Dendritic cell treated with granulocyte-macrophage colony-stimulating factor and Interleukin-4, amounts not matched to agents 40 ng/mL and 50 ng/mL, for 4 days (primary cell): ENCODE data around the gene C16orf74.
A peak's percentile ranks its signal among the peaks of the same experiment; 100 is the strongest.

Source experiments
- H3K27ac Mint-ChIP-seq: one replicate; pipeline ENCODE4 v1.8.0; 2022; ENCODE audit warnings: mild to moderate bottlenecking, mixed read lengths
- H3K27me3 Mint-ChIP-seq: one replicate; pipeline ENCODE4 v1.8.0; 2022; ENCODE audit warnings: mild to moderate bottlenecking, mixed read lengths
- H3K36me3 Mint-ChIP-seq: one replicate; pipeline ENCODE4 v1.8.0; 2022; ENCODE audit warnings: low read depth, mixed read lengths
- H3K4me1 Mint-ChIP-seq: one replicate; pipeline ENCODE4 v1.8.0; 2022; ENCODE audit warnings: low read depth, mixed read lengths
- H3K4me3 Mint-ChIP-seq: one replicate; pipeline ENCODE4 v1.8.0; 2022; ENCODE audit warnings: mild to moderate bottlenecking, moderate library complexity, mixed read lengths
- H3K9me3 Mint-ChIP-seq: one replicate; pipeline ENCODE4 v1.8.0; 2022; ENCODE audit warnings: mixed read lengths
- intact Hi-C: fragments of 100-400 bp; cut with micrococcal nuclease; formaldehyde crosslinking; loops from one replicate; pipeline ENCODE4 v1.15.0; 2022

Gene C16orf74

DNA sequence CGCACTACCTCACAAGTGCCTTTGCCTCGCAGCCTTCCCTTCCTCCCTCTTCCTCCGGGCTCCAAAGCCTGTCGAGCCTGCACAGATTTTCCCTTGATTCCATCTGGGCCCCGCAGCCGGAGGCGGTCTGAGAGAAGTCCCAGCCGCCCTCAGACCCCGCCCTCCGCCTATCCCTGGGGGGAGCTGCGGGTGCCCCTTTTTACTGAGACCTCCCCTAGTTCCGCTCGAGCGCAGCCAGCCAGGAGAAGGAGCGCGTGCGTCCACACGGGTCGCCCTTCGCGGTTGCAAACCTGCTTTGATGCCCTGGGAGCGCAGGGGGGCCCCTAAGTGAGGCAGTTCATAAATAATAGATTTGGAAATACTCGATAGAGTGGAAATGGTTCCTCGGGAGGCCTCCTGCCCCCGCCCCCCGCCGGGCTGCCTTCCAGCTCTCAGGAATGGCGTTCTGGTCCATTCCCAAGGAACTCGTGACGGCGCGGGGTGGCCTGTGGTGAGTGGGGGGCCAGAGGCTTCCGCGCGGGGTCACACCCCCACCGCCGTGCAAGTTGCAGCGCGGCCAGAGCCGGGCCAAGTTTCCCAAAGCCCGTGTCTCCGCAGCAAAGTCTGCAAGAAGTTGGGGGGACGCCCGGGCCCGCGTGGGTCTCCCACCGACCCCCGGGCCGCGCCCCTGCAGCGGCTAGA lies 610 bp downstream of the C16orf74 start:
- intact Hi-C loops: no loop called here
- peaks cover 45% of the 10 kb centered on the region for H3K27me3 Mint-ChIP-seq
- H3K4me1 Mint-ChIP-seq: peaks cover 7% of the 10 kb centered on the region
- no peaks in the 10 kb centered on the region for H3K9me3 Mint-ChIP-seq
- H3K36me3 Mint-ChIP-seq: no peaks in the 10 kb centered on the region
- H3K27ac Mint-ChIP-seq: peak overlapping the region; percentile 45
- peak overlapping the region; percentile 76 for H3K4me3 Mint-ChIP-seq

- Mint-ChIP-seq H3K36me3 (no peaks in the 10 kb centered on the region), H3K27ac (peak overlapping the region; percentile 45), H3K27me3 (peaks cover 45% of the 10 kb centered on the region), H3K9me3 (no peaks in the 10 kb centered on the region), H3K4me1 (peaks cover 7% of the 10 kb centered on the region), H3K4me3 (peak overlapping the region; percentile 76)
- intact Hi-C loops: no loop called here
Observed at GRCh38 chr16:85749771-85750145, 1.1 kb downstream of the C16orf74 start.

GRCh38 chr16:85746460-85747215 lies 4.3 kb downstream of the C16orf74 start:
- peaks cover 7% of the 10 kb centered on the region for H3K4me1 Mint-ChIP-seq
- no peak overlapping the region for H3K27ac Mint-ChIP-seq
- no peaks in the 10 kb centered on the region for H3K36me3 Mint-ChIP-seq
- intact Hi-C loops: no loop called here
- no peak overlapping the region for H3K4me3 Mint-ChIP-seq
- peaks cover 16% of the 10 kb centered on the region for H3K27me3 Mint-ChIP-seq
- no peaks in the 10 kb centered on the region for H3K9me3 Mint-ChIP-seq

DNA sequence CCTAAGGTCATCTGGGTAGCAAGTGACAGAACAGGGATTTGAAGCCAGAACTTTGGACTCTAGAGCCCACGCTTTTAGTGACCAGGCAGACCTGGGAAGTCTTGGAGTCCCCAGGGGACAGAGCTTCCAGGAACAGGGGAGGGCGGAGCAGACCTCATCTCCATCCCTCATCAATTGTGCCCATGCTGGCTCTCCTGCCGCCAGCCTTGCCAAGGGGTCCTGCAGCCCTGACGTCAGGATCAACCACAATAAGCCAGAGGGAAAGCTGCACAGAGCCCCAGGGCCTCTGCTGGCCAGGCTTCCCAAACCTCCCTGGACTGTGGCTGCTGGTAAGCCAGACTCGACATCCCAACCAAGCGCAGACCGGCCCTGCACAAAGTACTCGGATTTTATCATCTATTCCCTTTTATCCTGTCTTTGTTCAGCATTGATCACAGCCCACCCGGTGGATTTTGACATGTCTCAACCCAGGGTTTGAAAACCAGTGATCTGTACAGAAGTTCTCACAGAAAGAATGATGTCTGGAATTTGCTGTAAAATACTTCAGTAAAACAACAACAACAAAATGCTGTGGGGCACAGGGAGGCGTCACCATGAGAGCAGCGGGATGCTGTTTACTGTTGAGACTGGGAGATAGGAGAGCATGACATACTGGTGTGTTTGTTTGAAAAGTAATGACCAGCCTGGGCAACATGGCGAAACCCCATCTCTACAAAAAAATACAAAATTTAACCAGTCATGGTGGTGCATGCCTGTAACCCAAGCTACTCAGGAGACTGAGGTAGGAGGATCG lies 11.8 kb downstream of the C16orf74 start:
- intact Hi-C loops: no loop called here
- peaks cover 32% of the 10 kb centered on the region for H3K4me1 Mint-ChIP-seq
- no peak overlapping the region for H3K4me3 Mint-ChIP-seq
- no peak overlapping the region for H3K27ac Mint-ChIP-seq
- H3K27me3 Mint-ChIP-seq: peaks cover 3% of the 10 kb centered on the region
- no peaks in the 10 kb centered on the region for H3K36me3 Mint-ChIP-seq
- no peaks in the 10 kb centered on the region for H3K9me3 Mint-ChIP-seq

GRCh38 chr16:85736921-85737320 lies 14.0 kb downstream of the C16orf74 start:
- intact Hi-C loops: no loop called here
- Mint-ChIP-seq H3K27me3 (peaks cover 3% of the 10 kb centered on the region), H3K4me1 (peaks cover 47% of the 10 kb centered on the region), H3K27ac (no peak overlapping the region), H3K36me3 (no peaks in the 10 kb centered on the region), H3K9me3 (no peaks in the 10 kb centered on the region), H3K4me3 (no peak overlapping the region)

DNA sequence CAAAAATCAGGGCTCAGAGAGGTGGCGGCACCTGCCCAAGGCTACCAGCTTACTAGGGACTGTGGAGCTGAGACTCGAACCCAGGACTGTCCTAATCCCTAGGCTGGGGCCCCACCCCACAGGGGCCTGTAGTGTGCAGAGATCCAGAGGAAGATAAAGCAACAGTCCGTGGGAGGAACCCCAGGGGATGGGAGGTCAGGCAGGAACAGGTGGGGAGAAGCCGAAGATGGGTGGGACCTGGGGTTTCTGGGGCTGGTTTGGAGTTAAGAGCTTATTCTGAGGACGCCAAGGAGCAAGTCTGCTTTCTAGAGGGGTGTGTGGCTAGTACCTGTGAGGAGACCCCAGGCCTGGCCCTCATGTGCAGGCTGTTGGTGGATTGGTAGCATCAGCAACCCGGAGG lies 14.9 kb downstream of the C16orf74 start:
- peaks cover 3% of the 10 kb centered on the region for H3K27me3 Mint-ChIP-seq

GRCh38 chr16:85735225-85735635 lies 15.7 kb downstream of the C16orf74 start:
- H3K27me3 Mint-ChIP-seq: peaks cover 3% of the 10 kb centered on the region

More for the DNA sequence above, 14.9 kb downstream of the C16orf74 start:
- intact Hi-C loops: no loop called here
- Mint-ChIP-seq H3K36me3 (no peaks in the 10 kb centered on the region), H3K9me3 (no peaks in the 10 kb centered on the region), H3K4me1 (peaks cover 57% of the 10 kb centered on the region), H3K27ac (peak overlapping the region; percentile 46), H3K4me3 (no peak overlapping the region)

DNA sequence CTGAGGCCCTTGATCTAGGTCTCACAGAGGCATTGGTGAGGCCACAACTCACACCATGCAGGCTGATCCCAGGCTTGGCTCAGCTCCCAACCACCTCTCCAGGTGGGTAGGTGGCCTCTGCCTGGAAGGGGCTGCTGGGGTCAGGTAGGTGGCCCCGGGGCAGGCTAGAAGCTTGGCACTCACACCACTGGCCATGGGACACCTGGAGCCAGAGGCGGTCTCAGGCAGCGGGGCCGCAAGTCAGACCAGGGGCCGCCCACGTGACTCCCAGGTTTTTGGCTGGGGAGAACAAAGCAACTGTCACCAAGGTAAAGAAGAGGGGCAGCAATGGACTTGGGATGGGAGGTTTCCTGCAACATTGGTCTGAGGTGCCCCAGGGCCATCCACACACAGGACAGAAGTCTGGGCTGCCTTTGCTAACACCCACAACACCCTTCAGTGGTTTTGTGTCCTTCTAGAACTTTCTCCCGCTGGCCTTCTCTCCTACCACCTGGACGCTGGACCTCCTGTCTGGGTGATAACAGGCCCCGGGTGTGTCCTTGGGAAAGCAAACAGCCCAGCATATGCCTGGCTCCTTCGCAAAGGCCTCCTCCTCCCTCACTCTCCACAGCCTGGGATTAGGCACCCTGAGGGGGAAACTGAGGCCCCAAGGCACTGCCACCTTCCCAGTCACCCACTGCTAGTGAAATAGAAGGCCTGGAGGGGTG lies 16.4 kb downstream of the C16orf74 start:
- peak overlapping the region; percentile 59 for H3K4me3 Mint-ChIP-seq
- peaks cover 72% of the 10 kb centered on the region for H3K4me1 Mint-ChIP-seq
- H3K9me3 Mint-ChIP-seq: no peaks in the 10 kb centered on the region
- H3K27me3 Mint-ChIP-seq: peaks cover 3% of the 10 kb centered on the region
- H3K27ac Mint-ChIP-seq: peak overlapping the region; percentile 75
- H3K36me3 Mint-ChIP-seq: no peaks in the 10 kb centered on the region
- intact Hi-C loops: no loop called here

More at GRCh38 chr16:85735225-85735635, 15.7 kb downstream of the C16orf74 start:
- intact Hi-C loops: no loop called here
- Mint-ChIP-seq H3K4me1 (peaks cover 64% of the 10 kb centered on the region), H3K36me3 (no peaks in the 10 kb centered on the region), H3K4me3 (peak overlapping the region; percentile 59), H3K27ac (peak overlapping the region; percentile 46), H3K9me3 (no peaks in the 10 kb centered on the region)

DNA sequence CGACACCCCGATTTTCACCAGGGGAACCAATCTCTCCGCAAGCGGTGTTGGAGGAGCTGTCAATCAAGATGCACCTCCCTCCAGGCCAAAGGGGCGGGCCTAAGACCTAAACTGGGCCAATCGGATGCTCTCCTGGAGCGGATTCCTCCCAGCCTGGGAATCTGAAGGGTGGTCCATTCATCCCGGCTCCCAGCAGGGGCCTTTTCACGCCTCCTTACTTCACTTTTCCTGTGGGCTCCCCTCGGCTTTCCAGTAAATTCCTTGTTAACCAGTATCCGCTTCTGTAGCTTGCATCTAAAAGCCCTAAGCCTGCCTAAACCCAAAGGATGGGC lies 17.1 kb downstream of the C16orf74 start:
- no peaks in the 10 kb centered on the region for H3K9me3 Mint-ChIP-seq
- peak overlapping the region; percentile 58 for H3K4me3 Mint-ChIP-seq
- intact Hi-C loops: no loop called here
- H3K27ac Mint-ChIP-seq: peak overlapping the region; percentile 75
- peaks cover 79% of the 10 kb centered on the region for H3K4me1 Mint-ChIP-seq
- H3K36me3 Mint-ChIP-seq: no peaks in the 10 kb centered on the region
- H3K27me3 Mint-ChIP-seq: peaks cover 3% of the 10 kb centered on the region

- H3K4me1 Mint-ChIP-seq: peaks cover 79% of the 10 kb centered on the region
- H3K27me3 Mint-ChIP-seq: peaks cover 3% of the 10 kb centered on the region
- peak overlapping the region; percentile 58 for H3K4me3 Mint-ChIP-seq
- no peaks in the 10 kb centered on the region for H3K9me3 Mint-ChIP-seq
- no peaks in the 10 kb centered on the region for H3K36me3 Mint-ChIP-seq
- intact Hi-C loops: no loop called here
- H3K27ac Mint-ChIP-seq: peak overlapping the region; percentile 75
Observed at GRCh38 chr16:85733155-85733838, 17.6 kb downstream of the C16orf74 start.

DNA sequence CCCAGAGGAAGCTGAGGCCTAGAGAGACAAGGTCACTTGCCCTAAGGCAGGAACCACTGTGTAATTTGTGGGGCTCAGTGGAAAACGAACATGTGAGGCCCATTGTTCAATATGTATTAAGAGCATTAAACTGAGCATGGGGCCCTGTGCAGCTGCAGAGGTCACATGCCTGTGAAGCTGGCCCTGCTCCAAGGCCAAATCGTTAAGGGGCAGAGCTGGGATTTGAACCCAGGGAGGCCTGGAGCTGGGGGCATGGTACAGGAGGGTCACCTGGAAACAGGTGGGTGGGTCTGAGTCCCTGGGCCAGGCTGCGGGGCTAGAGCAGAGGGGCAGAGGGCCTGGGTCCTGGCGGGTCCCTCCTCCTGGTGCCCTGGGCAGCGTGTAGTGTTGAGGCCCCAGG lies 19.7 kb downstream of the C16orf74 start:
- peaks cover 68% of the 10 kb centered on the region for H3K4me1 Mint-ChIP-seq
- intact Hi-C loops: no loop called here
- peaks cover 3% of the 10 kb centered on the region for H3K27me3 Mint-ChIP-seq
- H3K4me3 Mint-ChIP-seq: no peak overlapping the region
- H3K9me3 Mint-ChIP-seq: no peaks in the 10 kb centered on the region
- peaks cover 13% of the 10 kb centered on the region for H3K36me3 Mint-ChIP-seq
- no peak overlapping the region for H3K27ac Mint-ChIP-seq

DNA sequence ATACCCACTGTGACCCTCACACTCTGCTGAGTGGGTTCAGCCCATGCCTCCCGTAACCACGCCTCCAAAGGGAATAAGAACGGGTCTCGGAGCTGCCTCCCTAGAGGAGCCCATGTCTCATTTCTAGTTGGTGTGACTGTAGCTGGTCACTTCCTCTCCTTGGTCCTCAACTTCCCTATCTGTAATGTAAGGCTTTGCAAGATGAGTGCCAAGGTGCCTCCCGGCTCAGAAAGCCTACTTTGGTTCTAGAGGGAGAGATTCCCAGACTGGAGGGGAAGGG lies 20.8 kb downstream of the C16orf74 start:
- Mint-ChIP-seq H3K4me3 (peak overlapping the region; percentile 30), H3K4me1 (peaks cover 58% of the 10 kb centered on the region), H3K27me3 (no peaks in the 10 kb centered on the region), H3K36me3 (peaks cover 18% of the 10 kb centered on the region), H3K9me3 (no peaks in the 10 kb centered on the region), H3K27ac (peak overlapping the region; percentile 84)
- intact Hi-C loops: no loop called here

DNA sequence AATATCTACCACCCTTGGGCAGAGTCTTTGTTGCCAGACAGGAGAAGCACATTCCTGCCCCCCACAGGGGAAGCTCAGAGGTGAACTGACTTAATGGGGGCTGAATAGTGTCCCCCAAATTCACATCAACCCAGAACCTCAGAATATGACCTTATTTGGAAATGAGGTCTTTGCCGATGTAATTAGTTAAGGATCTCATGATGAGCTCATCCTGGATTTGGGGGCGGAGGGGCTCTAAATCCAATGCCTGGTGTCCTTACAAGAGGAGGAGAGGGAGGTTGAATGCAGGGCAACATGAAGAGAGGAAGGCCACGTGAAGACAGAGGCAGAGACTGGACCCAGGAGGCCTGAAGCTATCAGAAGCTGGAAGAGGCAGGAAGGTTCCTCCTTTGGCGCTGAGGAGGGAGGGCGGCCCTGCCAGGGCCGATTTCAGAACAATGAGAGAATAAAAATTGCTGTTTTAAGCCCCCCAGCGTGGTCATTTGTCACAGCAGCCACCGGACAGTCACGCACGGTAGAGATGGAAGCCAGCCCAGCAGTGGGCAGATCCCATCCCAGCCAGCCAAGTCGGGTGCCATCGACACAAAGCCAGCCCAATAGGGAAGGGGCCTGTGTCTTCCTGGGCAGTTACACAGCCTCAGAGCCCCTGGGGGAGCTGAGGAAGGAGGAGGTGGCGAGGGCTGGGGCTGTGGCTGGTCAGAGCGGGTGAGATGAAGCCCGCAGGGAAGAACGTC lies 21.3 kb downstream of the C16orf74 start:
- intact Hi-C loops: no loop called here
- H3K4me3 Mint-ChIP-seq: peak overlapping the region; percentile 30
- no peaks in the 10 kb centered on the region for H3K9me3 Mint-ChIP-seq
- peak overlapping the region; percentile 84 for H3K27ac Mint-ChIP-seq
- peaks cover 52% of the 10 kb centered on the region for H3K4me1 Mint-ChIP-seq
- no peaks in the 10 kb centered on the region for H3K27me3 Mint-ChIP-seq
- peaks cover 20% of the 10 kb centered on the region for H3K36me3 Mint-ChIP-seq
